HepG2 (cell line): ENCODE measurements around the gene XRCC5. TPM values are rescaled to one million over a fixed set of nuclear protein-coding genes. Genes with fewer than 3 reads are reported as not detected.

Source experiments
- BATF2 ChIP-seq: sonication (generic); formaldehyde crosslinking; IDR thresholded peaks from 2 replicates; pipeline ENCODE4 v1.8.0; 2022; ENCODE audit warnings: mild to moderate bottlenecking, missing genetic modification reagents, moderate library complexity
- SNAPC4 ChIP-seq: sonication (generic); formaldehyde crosslinking; IDR thresholded peaks from 2 replicates; pipeline ENCODE4 v1.4.0; 2020; ENCODE audit warnings: mild to moderate bottlenecking, missing genetic modification reagents
- TFAP4 ChIP-seq: sonication (generic); IDR thresholded peaks from 2 replicates; pipeline ENCODE4 v1.6.1; 2016; ENCODE audit warnings: low read depth, borderline replicate concordance
- USF2 ChIP-seq, 2 experiments: sonication (generic) in 1 of 2; formaldehyde crosslinking in 1 of 2; IDR thresholded peaks; 2 replicates each; pipeline versions ENCODE4 v1.5.1 to v1.6.1; 2011 to 2020; ENCODE audit warnings: borderline replicate concordance in 1 of 2, low read depth in 1 of 2, low read length in 1 of 2, mild to moderate bottlenecking in 1 of 2, missing genetic modification reagents in 1 of 2, moderate library complexity in 1 of 2
- ZBTB40 ChIP-seq, 2 experiments: fragments of 450-650 bp in 1 of 2; sonication (generic) in 1 of 2; formaldehyde crosslinking in 1 of 2; IDR thresholded peaks; 2 replicates each; pipeline versions ENCODE4 v1.6.1 to v1.8.0; 2016 to 2022; ENCODE audit warnings: antibody characterized with exemption in 1 of 2, mild to moderate bottlenecking in 1 of 2, missing genetic modification reagents in 1 of 2
- ZIK1 ChIP-seq: sonication (generic); formaldehyde crosslinking; IDR thresholded peaks from 2 replicates; pipeline ENCODE4 v1.5.0; 2020; ENCODE audit warnings: mild to moderate bottlenecking, low read depth, missing genetic modification reagents, borderline replicate concordance
- ZNF121 ChIP-seq: sonication (generic); formaldehyde crosslinking; IDR thresholded peaks from 2 replicates; pipeline ENCODE4 v1.5.0; 2020; ENCODE audit warnings: mild to moderate bottlenecking, missing genetic modification reagents
- polyA plus RNA-seq, 8 experiments: library from polyadenylated mRNA; depleted of rRNA in 3 of 8; stranded (reverse) in 7 of 8; unstranded in 1 of 8; fragments of >200 nt; fragmentation: Illumina TruSeq in 4 of 8; extraction: Trizol in 4 of 8; gene quantifications; 2 replicates each; pipeline versions ENCODE4 v1.2.1 to v1.2.3, GENCODE V29; 2011 to 2016; ENCODE audit warnings: low read depth in 4 of 8, missing spikeins in 1 of 8, mixed read lengths in 1 of 8; ENCODE audit not compliant: insufficient read depth in 1 of 8
- total RNA-seq, 5 experiments: library from RNA; depleted of rRNA; stranded (reverse); fragments of >200 nt; fragmentation: Illumina TruSeq; extraction: Trizol; gene quantifications; 2 replicates each; pipeline ENCODE4 v1.2.3, GENCODE V29; 2016; ENCODE audit warnings: low read depth in 1 of 5

XRCC5 gene
- total and polyA plus RNA-seq, 2 of the 13 experiments (the other 11 are each of a cell fraction or from before 2014, with no cell fraction given), result 264 to 454 TPM

- TF ChIP-seq ZBTB40 (IDR thresholded peaks at IDR 0.05), result 0 out of 2 replicates have a peak, but pooled peaks have one; percentile 10
- no peak for TF ChIP-seq ZBTB40 (CRISPR knock-in tag; IDR thresholded peaks at IDR 0.05)
- TF ChIP-seq ZNF121 (CRISPR knock-in tag), result no peak
- no peak for TF ChIP-seq TFAP4
- no peak for TF ChIP-seq BATF2 (CRISPR knock-in tag)
- TF ChIP-seq SNAPC4, result no peak
- no peak for TF ChIP-seq ZIK1 (CRISPR knock-in tag)
- no peak for TF ChIP-seq USF2 (IDR thresholded peaks at IDR 0.05; ENCODE audit: low read depth, low read length)
- TF ChIP-seq USF2 (CRISPR knock-in tag; IDR thresholded peaks at IDR 0.05; ENCODE audit: borderline replicate concordance), result no peak
These were observed 10.5 kb upstream of the XRCC5 start (continued) for GRCh38 chr2:216098421-216099334.
